Measurements from ENCODE around the gene AMZ2. TPM values are rescaled to one million over a fixed set of nuclear protein-coding genes. Genes with fewer than 3 reads are reported as not detected.
"Not testable (repeated sequence)": the region's sequence is repeated elsewhere in the genome, so short reads cannot be mapped to it uniquely, and the experiment has no call there.

Gene AMZ2
- total RNA-seq, 1 experiment from 2014 or later, result 102 TPM

- Histone ChIP-seq H3K9me3 (replicated peaks) (no peaks in the 10 kb centered on the region), H3K4me3 (no peak overlapping the region), H3K27me3 (no peaks in the 10 kb centered on the region), H3K36me3 (no peaks in the 10 kb centered on the region), H3K27ac (no peak overlapping the region), H3K4me1 (0 out of 2 replicates have a peak, but pooled peaks cover 5% of the 10 kb centered on the region)
- no peak for DNase-seq
Measured at GRCh38 chr17:68231541-68231940, 16.3 kb upstream of the AMZ2 start.

GRCh38 chr17:68232741-68233140 lies 15.1 kb upstream of the AMZ2 start:
- not testable (repeated sequence) for H3K27me3 ChIP-seq; H3K36me3 ChIP-seq; DNase-seq; H3K4me1 ChIP-seq; H3K27ac ChIP-seq; H3K4me3 ChIP-seq; H3K9me3 ChIP-seq (replicated peaks)

- H3K4me1 ChIP-seq; H3K4me3 ChIP-seq; H3K36me3 ChIP-seq; H3K27ac ChIP-seq; H3K9me3 ChIP-seq (replicated peaks); H3K27me3 ChIP-seq: not testable (repeated sequence)
- DNase-seq, result peak in 1 of 2 experiments; percentile 11
Measured at GRCh38 chr17:68234726-68235335, 13.0 kb upstream of the AMZ2 start.

DNA sequence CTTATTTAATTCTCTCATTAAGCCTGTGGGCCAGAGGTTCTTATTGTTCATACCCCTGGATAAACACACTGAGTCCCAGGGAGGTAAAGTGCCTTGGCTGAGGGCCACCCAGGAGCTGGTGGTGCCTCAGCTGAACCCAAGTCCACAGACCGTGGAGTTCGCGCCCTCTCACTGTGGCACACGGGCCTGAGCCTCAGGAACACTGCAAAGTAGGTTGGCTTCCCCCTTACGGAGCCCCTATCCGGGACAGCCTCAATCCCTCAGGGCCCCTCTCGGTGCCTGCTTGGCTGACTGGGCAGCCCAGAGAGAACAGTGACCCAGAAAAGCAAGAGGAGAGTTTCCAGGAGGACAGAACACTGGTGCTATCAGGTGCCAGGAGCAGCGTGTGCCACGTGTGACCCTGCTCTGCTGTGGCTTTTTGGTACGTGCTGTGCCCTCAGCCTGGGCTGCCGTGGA lies 12.5 kb upstream of the AMZ2 start:
- not testable (repeated sequence) for H3K9me3 ChIP-seq (replicated peaks); DNase-seq; H3K4me3 ChIP-seq; H3K4me1 ChIP-seq; H3K27ac ChIP-seq; H3K27me3 ChIP-seq; H3K36me3 ChIP-seq

DNA sequence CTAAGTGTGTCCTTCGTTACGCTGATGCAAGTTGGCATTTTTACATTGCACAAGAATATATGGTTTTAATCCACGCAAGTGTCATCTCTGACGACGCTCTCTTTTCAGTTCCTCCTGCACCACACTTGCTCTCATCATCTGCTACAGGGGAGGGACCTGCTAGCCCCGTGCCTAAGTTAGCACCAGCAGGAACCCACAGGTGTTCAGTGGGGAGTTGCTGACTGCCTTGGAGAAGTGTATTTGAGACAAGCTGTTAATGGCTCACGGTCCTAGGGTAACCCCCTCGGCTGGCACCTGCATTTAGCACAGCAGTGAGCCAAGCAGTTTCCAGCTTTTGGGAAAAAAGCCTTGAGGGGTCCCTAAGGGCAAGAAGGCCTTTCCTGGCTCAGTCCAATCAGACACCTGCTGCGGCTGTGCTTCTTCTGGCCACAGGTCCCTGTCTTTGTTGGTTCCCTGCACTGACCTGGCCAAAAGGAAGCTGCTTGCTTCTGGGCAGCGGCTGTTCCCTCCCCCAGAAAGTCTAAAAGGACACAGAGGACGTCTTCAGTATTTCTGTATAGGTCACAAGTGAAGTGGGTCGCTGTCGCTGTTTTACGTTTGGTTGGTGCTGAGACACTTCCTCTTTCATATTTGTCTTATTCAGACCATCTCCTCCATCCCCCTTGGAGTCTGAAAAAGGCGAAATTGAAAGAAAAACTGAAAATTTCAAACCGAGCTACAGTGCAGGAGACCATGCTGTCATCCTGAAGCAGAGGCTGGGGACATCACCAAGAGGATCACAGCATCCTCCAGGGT lies 10.3 kb upstream of the AMZ2 start:
- H3K27ac ChIP-seq; H3K27me3 ChIP-seq; H3K36me3 ChIP-seq; H3K4me3 ChIP-seq; H3K9me3 ChIP-seq (replicated peaks); DNase-seq; H3K4me1 ChIP-seq: not testable (repeated sequence)

- Histone ChIP-seq H3K4me1 (no peaks in the 10 kb centered on the region), H3K27ac (no peak overlapping the region), H3K27me3 (no peaks in the 10 kb centered on the region)
Measured at GRCh38 chr17:68238164-68238870, 9.5 kb upstream of the AMZ2 start.

DNA sequence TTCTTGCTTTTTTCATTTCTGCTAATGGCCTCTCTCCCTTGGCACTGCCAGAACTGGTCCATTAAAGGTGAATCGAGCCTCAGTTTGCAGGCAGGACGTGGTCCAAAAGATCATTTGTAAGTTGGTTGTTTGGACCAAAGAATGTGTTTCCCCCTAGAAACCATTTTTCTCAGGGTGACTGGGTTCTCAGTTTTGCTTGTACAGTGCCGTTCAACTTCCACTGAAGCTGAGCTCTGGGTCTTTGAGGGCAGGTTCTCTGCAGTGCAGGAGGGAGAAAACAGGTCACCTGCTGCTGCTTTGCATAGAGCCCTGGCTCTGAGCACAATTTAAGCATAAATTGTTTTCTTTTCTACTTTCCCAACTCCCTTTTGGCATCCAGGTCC lies 9.0 kb upstream of the AMZ2 start:
- Histone ChIP-seq H3K4me3 (no peak overlapping the region), H3K27ac (no peak overlapping the region), H3K36me3 (no peaks in the 10 kb centered on the region), H3K9me3 (replicated peaks) (no peaks in the 10 kb centered on the region), H3K4me1 (no peaks in the 10 kb centered on the region), H3K27me3 (no peaks in the 10 kb centered on the region)
- DNase-seq, result no peak

More at GRCh38 chr17:68238164-68238870, 9.5 kb upstream of the AMZ2 start:
- H3K9me3 ChIP-seq (replicated peaks), result no peaks in the 10 kb centered on the region
- DNase-seq, result no peak
- no peak overlapping the region for H3K4me3 ChIP-seq
- H3K36me3 ChIP-seq, result no peaks in the 10 kb centered on the region

DNA sequence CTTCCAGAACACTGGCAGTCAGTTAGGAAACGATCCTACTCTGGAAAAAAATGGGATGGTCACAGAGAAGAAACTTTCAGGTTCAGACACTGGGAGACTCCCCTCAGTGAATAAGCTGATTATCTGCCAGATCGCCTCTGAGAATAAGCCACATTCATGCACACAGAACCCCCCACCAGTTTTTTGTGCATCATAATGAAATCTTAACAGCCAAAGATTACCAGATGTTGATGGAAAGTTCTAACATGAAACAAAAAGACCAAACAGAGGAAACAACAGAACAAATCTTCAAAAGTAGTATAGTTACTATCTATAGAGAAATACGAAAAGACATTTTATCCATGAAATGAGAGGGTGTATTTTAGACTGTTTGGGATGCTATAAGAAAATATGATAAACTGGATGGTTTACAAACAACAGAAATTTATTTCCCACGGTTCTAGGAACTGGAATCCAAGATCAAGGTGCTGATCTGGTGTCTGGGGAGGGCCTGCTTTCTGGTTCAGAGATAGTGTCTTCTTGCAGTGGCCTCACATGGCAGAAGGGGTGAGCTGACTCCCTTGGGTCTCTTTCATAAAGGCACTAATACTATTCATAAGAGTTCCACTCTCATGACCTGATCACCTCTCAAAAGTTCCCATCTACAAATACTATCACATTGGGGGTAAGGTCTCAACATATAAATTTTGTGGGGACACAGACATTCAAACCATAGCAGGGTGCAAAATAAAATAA lies 8.0 kb upstream of the AMZ2 start:
- no peaks in the 10 kb centered on the region for H3K4me1 ChIP-seq
- H3K4me3 ChIP-seq, result no peak overlapping the region
- DNase-seq, result no peak
- H3K27me3 ChIP-seq, result no peaks in the 10 kb centered on the region
- no peak overlapping the region for H3K27ac ChIP-seq
- no peaks in the 10 kb centered on the region for H3K36me3 ChIP-seq
- no peaks in the 10 kb centered on the region for H3K9me3 ChIP-seq (replicated peaks)

DNA sequence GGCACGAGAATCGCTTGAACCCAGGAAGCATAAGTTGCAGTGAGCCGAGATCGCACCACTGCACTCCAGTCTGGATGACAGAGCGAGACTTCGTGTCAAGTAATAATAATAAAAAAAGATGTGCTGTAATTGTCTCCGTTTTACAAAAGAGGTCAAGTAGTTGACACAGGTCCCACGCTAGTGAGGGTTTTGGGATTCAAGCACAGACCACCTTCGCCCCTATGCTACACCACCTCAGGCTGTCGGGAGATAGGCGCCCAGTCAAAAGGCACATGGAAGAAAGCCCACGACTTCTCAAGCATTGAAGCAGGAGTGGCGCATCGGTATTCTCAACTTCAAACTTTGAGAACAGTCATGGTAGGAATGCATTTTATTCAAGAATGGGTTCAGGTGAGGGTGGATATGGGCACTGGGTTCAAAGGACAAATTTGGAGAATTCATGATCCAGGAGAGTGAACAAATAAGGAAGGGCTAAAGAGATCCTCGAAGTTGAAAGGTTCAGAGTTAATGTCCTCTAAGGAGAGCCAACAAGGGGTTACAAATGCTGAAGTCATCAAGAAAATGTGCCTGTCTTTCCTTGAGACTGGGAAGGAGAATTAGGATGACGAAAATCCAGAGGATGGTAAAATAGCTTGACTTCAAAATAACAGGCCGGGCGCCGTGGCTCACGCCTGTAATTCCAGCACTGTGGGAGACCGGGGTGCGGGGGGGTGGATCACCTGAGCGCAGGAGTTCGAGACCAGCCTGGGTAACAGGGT lies 1.4 kb upstream of the AMZ2 start:
- H3K36me3 ChIP-seq, result 0 out of 2 replicates have a peak, but pooled peaks cover 3% of the 10 kb centered on the region
- H3K27me3 ChIP-seq, result no peaks in the 10 kb centered on the region
- H3K4me1 ChIP-seq, result no peaks in the 10 kb centered on the region
- H3K4me3 ChIP-seq, result peak overlapping the region; percentile 87; the same call in 1 of the 2 replicates
- no peak overlapping the region for H3K27ac ChIP-seq
- no peak for DNase-seq
- H3K9me3 ChIP-seq (replicated peaks), result no peaks in the 10 kb centered on the region

DNA sequence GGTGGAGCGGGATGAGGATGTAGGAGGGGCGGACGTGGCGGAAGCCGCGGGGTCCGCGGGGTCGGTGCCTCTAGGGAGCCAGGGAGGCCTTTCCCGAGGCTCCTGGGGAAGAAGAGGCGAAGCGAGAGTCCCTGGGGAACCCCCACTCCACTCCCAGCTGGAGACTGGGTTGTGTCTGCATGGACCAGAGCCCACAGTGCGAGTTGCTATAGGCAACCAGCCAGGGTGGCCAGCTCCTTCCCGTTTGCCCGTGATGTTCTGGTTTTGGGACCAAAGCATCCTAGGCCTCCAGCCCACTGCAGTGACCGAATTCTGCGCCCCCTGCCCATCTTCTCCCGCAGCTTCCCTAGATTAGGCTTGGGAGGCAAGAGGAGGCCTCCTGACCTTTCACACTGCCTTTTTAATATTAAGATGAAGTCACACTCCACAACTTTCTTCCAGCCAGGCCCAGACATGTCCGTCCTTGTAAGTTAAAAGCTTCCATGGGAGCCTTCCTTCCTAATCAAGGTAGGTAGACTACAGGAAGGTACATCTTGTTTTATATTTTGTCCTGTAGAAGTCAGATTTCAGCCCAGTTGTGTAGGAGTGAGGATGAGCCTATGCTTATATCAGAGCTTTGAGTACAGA lies 469 bp downstream of the AMZ2 start:
- 0 out of 2 replicates have a peak, but pooled peaks cover 5% of the 10 kb centered on the region for H3K36me3 ChIP-seq
- no peaks in the 10 kb centered on the region for H3K9me3 ChIP-seq (replicated peaks)
- DNase-seq, result no peak
- peak overlapping the region; percentile 87 for H3K4me3 ChIP-seq
- H3K4me1 ChIP-seq, result no peaks in the 10 kb centered on the region
- no peaks in the 10 kb centered on the region for H3K27me3 ChIP-seq
- H3K27ac ChIP-seq, result peak overlapping the region; percentile 97

DNA sequence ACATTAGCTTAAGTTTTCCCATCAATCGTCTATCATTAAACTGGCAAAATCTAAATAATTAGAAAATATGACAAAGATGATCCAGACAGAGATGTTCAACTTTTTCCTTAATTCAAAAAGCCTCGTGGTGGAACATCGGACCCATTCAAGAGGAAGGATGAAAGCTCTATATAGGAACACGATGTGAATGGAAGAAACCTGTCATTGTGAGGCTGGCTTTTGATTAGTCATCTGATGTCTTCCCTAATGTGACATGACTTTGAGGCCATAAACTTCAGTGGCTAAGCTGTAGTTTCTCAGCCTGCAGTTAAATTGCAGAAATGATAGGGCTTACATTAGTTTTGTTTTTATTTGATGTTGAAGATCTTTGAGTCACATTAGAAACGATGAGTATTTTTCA lies 1.0 kb downstream of the AMZ2 start:
- Histone ChIP-seq H3K27me3 (no peaks in the 10 kb centered on the region), H3K27ac (no peak overlapping the region), H3K36me3 (0 out of 2 replicates have a peak, but pooled peaks cover 5% of the 10 kb centered on the region), H3K4me1 (no peaks in the 10 kb centered on the region), H3K4me3 (no peak overlapping the region), H3K9me3 (replicated peaks) (no peaks in the 10 kb centered on the region)
- no peak for DNase-seq

DNA sequence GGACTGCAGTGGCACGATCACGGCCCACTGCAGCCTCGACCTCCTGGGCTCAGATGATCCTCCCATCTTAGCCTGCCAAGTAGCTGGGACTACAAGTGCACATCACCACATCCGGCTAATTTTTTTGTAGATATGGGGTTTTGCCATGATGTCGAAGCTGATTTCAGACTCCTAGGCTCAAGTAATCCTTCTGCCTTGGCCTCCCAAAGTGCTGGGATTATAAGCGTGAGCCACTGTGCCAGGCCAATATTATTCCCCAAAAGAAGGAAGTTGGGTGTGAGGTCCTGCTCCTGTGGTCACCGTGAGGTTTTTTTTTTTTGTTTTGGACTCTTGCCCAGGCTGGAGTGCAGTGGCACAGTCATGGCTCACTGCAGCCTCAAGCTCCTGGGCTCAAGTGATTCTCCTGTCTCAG lies 1.5 kb downstream of the AMZ2 start:
- H3K27me3 ChIP-seq, result no peaks in the 10 kb centered on the region
- no peak overlapping the region for H3K27ac ChIP-seq
- no peaks in the 10 kb centered on the region for H3K9me3 ChIP-seq (replicated peaks)
- H3K36me3 ChIP-seq, result peaks cover 5% of the 10 kb centered on the region; the same call in 1 of the 2 replicates
- no peaks in the 10 kb centered on the region for H3K4me1 ChIP-seq
- no peak overlapping the region for H3K4me3 ChIP-seq
- DNase-seq, result peak in 1 of 2 experiments; percentile 18

GRCh38 chr17:68253426-68253825 lies 5.6 kb downstream of the AMZ2 start:
- not testable (repeated sequence) for H3K27ac ChIP-seq; H3K9me3 ChIP-seq (replicated peaks); H3K4me3 ChIP-seq; H3K4me1 ChIP-seq; H3K27me3 ChIP-seq; H3K36me3 ChIP-seq; DNase-seq

DNA sequence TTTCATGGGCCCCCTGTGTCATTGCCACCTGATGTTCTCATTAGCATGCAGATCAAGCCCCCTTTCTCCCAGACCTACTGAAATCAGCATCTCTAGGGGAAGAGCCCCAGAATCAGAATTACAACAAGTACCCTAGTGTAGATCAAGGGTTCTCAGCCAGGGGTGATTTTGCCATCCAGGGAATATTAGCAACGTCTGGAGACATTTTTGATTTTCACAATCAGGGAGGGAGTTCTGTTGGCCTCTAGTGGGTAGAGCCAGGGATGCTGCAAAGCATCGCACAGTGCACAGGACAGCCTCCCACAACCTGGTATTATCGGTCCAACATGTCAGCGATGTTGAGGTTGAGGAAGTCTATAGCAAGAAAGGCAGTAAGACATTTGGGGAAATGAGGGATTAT lies 7.3 kb downstream of the AMZ2 start:
- no peak overlapping the region for H3K27ac ChIP-seq
- H3K36me3 ChIP-seq, result peaks cover 5% of the 10 kb centered on the region; the same call in 1 of the 2 replicates
- H3K9me3 ChIP-seq (replicated peaks), result no peaks in the 10 kb centered on the region
- DNase-seq, result no peak
- H3K4me1 ChIP-seq, result peaks cover 8% of the 10 kb centered on the region
- no peak overlapping the region for H3K4me3 ChIP-seq
- H3K27me3 ChIP-seq, result no peaks in the 10 kb centered on the region; the same call in 1 of the 2 replicates
